ENCODE measurements around the gene ZC3H12D.
A peak's percentile ranks its signal among the peaks of the same experiment; 100 is the strongest.

The ZC3H12D gene

DNA sequence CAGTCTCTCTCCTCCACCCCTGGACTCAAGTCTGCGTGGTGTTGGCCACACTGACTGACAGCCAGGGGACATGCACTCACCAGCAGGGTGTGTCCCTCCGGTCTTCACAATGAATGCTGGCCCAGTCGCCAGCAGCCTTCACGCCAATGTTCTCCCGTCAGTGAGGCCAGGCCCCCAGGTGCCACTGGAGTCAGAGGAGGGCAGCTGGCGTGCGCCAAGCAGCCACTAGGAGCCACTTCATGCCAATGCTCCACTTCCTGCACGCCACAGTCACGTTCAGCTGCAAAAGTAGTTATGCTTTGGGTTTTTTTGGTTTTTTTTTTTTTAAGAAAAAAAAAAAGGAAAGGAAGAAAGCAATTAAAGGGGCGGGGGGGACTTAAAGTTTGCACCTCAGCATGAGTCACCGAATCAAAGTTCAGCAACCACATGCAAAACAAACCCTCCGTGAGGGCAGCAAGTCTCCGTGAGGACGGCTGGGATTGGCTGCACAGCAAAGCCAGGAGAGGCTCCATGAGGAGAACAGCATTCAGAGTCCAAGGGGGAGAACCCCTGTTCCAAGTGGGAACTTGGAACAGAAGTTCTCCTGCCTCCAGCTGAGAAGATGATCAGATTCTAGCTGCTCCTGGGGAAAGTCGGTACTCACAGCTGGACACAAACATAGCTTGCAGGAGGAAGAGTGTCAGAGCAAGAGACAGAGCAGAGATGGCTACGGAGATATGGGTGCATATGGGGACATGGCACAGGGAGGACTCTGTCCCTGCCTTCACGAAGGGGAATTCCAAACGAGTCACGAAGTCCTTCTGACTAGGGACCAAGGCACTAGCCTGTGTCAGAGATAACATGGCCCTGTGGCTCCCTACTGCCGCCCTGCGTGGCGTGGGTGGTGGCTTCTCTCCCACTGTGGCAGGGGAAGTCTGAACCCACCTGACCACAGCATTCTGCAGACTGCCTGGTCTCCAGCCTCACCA, at the start of gene ZC3H12D:
TSS of gene ZC3H12D (minus strand) at position 282 of the 968 bp plus-strand sequence. CDS start 10,471 bp downstream, outside the sequence.
- H3K4me3 ChIP-seq (ENCODE audit: low read depth, low read length), result peak within 1 kb of the TSS; percentile 65
- TF ChIP-seq CTCF (IDR thresholded peaks at IDR 0.05; ENCODE audit: insufficient read depth, low read depth, low read length, missing control alignments), result peak; percentile 57
- DNase-seq (ENCODE audit: low read depth), result peak; percentile 88

DNA sequence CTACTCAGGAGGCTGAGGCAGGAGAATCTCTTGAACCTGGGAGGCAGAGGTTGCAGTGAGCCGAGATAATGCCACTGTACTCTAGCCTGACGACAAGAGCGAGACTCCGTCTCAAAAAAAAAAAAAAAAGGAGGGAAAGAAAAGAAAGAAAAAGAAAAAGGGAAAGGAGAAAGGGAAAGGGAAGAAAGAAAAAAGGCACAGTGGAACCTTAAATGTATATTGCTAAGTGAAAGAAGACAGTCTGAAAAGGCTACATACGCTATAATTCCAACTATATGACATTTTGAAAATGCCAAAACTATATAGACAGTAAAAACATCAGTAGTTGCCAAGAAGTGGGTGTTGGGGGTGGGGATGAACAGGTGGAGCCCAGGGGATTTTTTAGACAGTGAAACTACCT, 44.8 kb upstream of the ZC3H12D start:
- DNase-seq (ENCODE audit: low read depth), result no peak
- no peak overlapping the region for H3K4me3 ChIP-seq (ENCODE audit: low read depth, low read length)
- no peak for TF ChIP-seq CTCF (IDR thresholded peaks at IDR 0.05; ENCODE audit: insufficient read depth, low read depth, low read length, missing control alignments)

DNA sequence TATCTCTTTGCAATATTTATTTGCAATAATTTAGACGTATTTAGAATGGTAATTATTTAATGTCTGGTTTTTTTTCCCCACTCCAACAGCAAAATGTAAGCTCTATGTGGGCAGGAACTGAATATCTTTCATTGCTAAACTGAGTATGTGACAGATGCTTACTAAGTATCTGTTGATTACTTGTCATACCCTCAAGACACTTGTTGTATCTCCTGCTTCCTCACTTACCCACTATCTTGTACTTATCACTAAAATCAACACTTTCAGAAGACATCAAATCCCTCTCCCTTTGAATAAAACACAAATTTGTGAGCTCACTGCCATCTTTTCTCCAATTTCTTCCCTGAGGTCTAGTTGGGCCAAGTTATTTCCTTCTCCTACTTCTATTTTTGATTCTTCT, 30.7 kb upstream of the ZC3H12D start:
- H3K4me3 ChIP-seq (ENCODE audit: low read depth, low read length), result no peak overlapping the region
- no peak for TF ChIP-seq CTCF (IDR thresholded peaks at IDR 0.05; ENCODE audit: insufficient read depth, low read depth, low read length, missing control alignments)
- DNase-seq (ENCODE audit: low read depth), result no peak

DNA sequence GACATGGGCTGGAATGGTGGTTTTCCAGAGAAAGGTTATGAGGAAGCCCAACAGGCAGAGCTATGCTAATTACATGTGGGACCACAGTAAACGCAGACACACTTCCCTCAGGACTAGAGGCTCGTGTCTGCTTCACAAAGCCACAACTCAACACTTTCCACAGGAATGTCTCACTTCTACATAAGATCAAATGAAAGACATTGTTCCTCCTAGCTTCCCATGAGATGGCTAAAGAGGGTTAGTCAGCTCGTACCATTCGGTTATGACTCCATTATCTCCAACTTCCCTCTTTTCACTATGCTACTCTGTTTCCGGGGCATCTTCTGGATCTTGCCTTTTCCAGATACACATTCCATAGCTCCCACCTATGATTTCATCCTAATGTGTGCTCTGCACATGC, 29.1 kb upstream of the ZC3H12D start:
- no peak for TF ChIP-seq CTCF (IDR thresholded peaks at IDR 0.05; ENCODE audit: insufficient read depth, low read depth, low read length, missing control alignments)
- no peak overlapping the region for H3K4me3 ChIP-seq (ENCODE audit: low read depth, low read length)
- no peak for DNase-seq (ENCODE audit: low read depth)

GRCh38 chr6:149510793-149511512, 26.1 kb upstream of the ZC3H12D start:
- DNase-seq (ENCODE audit: low read depth), result no peak
- H3K4me3 ChIP-seq (ENCODE audit: low read depth, low read length), result no peak overlapping the region
- TF ChIP-seq CTCF (IDR thresholded peaks at IDR 0.05; ENCODE audit: insufficient read depth, low read depth, low read length, missing control alignments), result no peak

GRCh38 chr6:149508485-149508884, 23.7 kb upstream of the ZC3H12D start:
- no peak for DNase-seq (ENCODE audit: low read depth)
- TF ChIP-seq CTCF (IDR thresholded peaks at IDR 0.05; ENCODE audit: insufficient read depth, low read depth, low read length, missing control alignments), result no peak
- no peak overlapping the region for H3K4me3 ChIP-seq (ENCODE audit: low read depth, low read length)
